Thoracic aorta (tissue), 2 donors: ENCODE measurements around the gene PAH. TPM values are rescaled to one million over a fixed set of nuclear protein-coding genes. Genes with fewer than 3 reads are reported as not detected.

ENCODE experiments used
- ATAC-seq: fragments of 150-250 bp; one replicate; pipeline ENCODE4 v1.8.0; 2017; ENCODE audit warnings: low read depth; ENCODE audit not compliant: insufficient number of reproducible peaks, low FRiP score
- DNase-seq: peaks from one replicate; pipeline ENCODE4 v3.0.0-alpha.2; 2020; ENCODE audit warnings: low spot score
- H3K27ac ChIP-seq, 2 donors: fragments of 200-600 bp; sonication (generic); 1 replicate in 1 of 2; 2 replicates in 1 of 2; pipeline ENCODE4 v1.5.1; 2016; ENCODE audit warnings: mild to moderate bottlenecking in 2 of 2, moderate library complexity in 2 of 2
- H3K27me3 ChIP-seq: fragments of 200-600 bp; sonication (generic); replicated peaks from 2 replicates; pipeline ENCODE4 v1.6.0; 2016; ENCODE audit warnings: mild to moderate bottlenecking; ENCODE audit not compliant: insufficient read depth
- H3K36me3 ChIP-seq: fragments of 200-600 bp; sonication (generic); one replicate; pipeline ENCODE4 v1.5.1; 2016
- H3K4me1 ChIP-seq, 2 donors: fragments of 200-600 bp; sonication (generic); 1 replicate in 1 of 2; 2 replicates in 1 of 2; pipeline versions ENCODE4 v1.5.1 to v1.6.0; 2016; ENCODE audit warnings: low read depth in 2 of 2, mild to moderate bottlenecking in 1 of 2; ENCODE audit not compliant: control insufficient read depth in 1 of 2
- H3K4me3 ChIP-seq: fragments of 200-600 bp; sonication (generic); 2 replicates; pipeline ENCODE4 v1.5.1; 2016; ENCODE audit warnings: mild to moderate bottlenecking
- H3K9me3 ChIP-seq: fragments of 200-600 bp; sonication (generic); 2 replicates; pipeline ENCODE4 v1.5.1; 2016
- total RNA-seq, 2 donors: library from RNA; depleted of rRNA; stranded (reverse); fragments of >200 nt; gene quantifications; one replicate each; pipeline versions ENCODE4 v1.1.0 to v1.2.3, GENCODE V29; 2016
- TF ChIP-seq, protein P1 (sequence below): fragments of 200-600 bp; sonication (generic); IDR thresholded peaks from one replicate; pipeline ENCODE4 v1.5.1; 2019; ENCODE audit warnings: antibody characterized with exemption

The PAH gene
- total RNA-seq, 2 donors from 2014 or later = not detected

GRCh38 chr12:102950107-102950949 is 33.3 kb upstream of the PAH start:
- no peaks in the 10 kb centered on the region for H3K27me3 ChIP-seq
- no peaks in the 10 kb centered on the region for H3K9me3 ChIP-seq
- H3K4me3 ChIP-seq = no peak overlapping the region
- DNase-seq (no peak), ATAC-seq (no peak)
- H3K36me3 ChIP-seq = no peaks in the 10 kb centered on the region
- H3K4me1 ChIP-seq = no peaks in the 10 kb centered on the region
- H3K27ac ChIP-seq = no peak overlapping the region
- TF ChIP-seq, protein P1, sequence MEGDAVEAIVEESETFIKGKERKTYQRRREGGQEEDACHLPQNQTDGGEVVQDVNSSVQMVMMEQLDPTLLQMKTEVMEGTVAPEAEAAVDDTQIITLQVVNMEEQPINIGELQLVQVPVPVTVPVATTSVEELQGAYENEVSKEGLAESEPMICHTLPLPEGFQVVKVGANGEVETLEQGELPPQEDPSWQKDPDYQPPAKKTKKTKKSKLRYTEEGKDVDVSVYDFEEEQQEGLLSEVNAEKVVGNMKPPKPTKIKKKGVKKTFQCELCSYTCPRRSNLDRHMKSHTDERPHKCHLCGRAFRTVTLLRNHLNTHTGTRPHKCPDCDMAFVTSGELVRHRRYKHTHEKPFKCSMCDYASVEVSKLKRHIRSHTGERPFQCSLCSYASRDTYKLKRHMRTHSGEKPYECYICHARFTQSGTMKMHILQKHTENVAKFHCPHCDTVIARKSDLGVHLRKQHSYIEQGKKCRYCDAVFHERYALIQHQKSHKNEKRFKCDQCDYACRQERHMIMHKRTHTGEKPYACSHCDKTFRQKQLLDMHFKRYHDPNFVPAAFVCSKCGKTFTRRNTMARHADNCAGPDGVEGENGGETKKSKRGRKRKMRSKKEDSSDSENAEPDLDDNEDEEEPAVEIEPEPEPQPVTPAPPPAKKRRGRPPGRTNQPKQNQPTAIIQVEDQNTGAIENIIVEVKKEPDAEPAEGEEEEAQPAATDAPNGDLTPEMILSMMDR = no peak

DNA sequence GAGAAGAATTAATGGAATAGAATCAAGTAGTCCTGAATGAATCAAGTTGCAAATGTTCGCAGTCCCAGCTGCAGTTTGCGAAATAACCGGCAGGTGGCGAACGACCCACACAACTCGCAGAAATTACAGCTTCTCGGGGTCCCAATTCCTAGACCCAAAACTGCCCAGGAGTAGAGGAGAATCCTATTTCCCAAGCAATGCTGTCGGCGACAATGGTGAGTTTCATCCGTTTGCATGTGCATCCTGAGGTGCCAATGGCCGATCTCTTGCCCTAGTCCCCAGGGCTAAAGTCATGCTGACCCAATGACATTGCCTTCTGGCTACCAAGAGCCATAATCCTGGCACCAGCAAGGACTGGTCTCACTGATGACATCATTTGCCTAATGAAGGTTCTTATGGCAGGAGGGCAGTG is 31.9 kb upstream of the PAH start:
- Histone ChIP-seq H3K36me3 (no peaks in the 10 kb centered on the region), H3K4me3 (no peak overlapping the region), H3K27me3 (no peaks in the 10 kb centered on the region), H3K4me1 (no peaks in the 10 kb centered on the region), H3K9me3 (no peaks in the 10 kb centered on the region), H3K27ac (no peak overlapping the region)
- TF ChIP-seq, protein P1 = peak; percentile 64
- DNase-seq (no peak), ATAC-seq (no peak)

- Histone ChIP-seq H3K36me3 (no peaks in the 10 kb centered on the region), H3K4me3 (no peak overlapping the region), H3K27me3 (no peaks in the 10 kb centered on the region), H3K9me3 (no peaks in the 10 kb centered on the region), H3K27ac (no peak overlapping the region), H3K4me1 (no peaks in the 10 kb centered on the region)
- TF ChIP-seq, protein P1 = no peak
- DNase-seq (no peak), ATAC-seq (no peak)
Observed at GRCh38 chr12:102946042-102946441, 29.0 kb upstream of the PAH start.

DNA sequence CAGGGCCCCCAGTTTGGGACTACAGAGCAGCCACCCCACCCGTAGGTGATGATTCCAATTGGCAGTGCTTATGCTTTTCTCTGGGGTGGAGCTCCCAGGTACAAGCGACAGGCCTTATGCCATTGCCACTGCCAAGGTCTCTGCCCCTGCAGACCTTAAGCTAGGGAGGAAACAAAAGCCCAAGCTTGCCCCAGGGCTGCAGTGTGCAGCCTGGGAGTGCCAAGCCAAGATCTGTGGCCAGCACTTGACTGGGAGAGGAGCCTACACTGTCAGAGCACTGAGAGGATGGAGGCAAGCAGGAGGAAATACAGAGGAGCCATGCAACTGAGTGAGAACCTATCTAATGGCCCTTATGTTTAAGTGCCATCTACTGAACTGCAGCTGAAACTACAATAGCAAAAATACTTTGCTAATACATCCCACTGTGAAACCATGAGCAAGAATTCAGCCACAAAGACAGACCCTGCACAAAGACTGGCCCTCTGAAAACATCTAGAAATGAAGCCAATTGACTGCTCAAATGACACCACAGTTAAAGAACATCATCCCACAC is 22.7 kb upstream of the PAH start:
- no peaks in the 10 kb centered on the region for H3K27me3 ChIP-seq
- ATAC-seq (no peak), DNase-seq (no peak)
- no peak overlapping the region for H3K4me3 ChIP-seq
- no peaks in the 10 kb centered on the region for H3K9me3 ChIP-seq
- H3K27ac ChIP-seq = no peak overlapping the region
- TF ChIP-seq, protein P1 = no peak
- H3K4me1 ChIP-seq = no peaks in the 10 kb centered on the region
- no peaks in the 10 kb centered on the region for H3K36me3 ChIP-seq

- ATAC-seq (no peak), DNase-seq (no peak)
- H3K9me3 ChIP-seq = no peaks in the 10 kb centered on the region
Observed at GRCh38 chr12:102939059-102939458, 22.0 kb upstream of the PAH start.

More at GRCh38 chr12:102939059-102939458, 22.0 kb upstream of the PAH start:
- Histone ChIP-seq H3K27ac (no peak overlapping the region), H3K27me3 (no peaks in the 10 kb centered on the region), H3K36me3 (no peaks in the 10 kb centered on the region), H3K4me1 (no peaks in the 10 kb centered on the region), H3K4me3 (no peak overlapping the region)
- TF ChIP-seq, protein P1 = no peak
